Testis (tissue), 2 donors: ENCODE measurements around the gene SRBD1.

Experiments
- POLR2A ChIP-seq: fragments of 450-650 bp; IDR thresholded peaks from one replicate; pipeline ENCODE4 v1.6.1; 2017; ENCODE audit warnings: antibody characterized with exemption, mild to moderate bottlenecking, moderate library complexity
- TF ChIP-seq, protein P1 (sequence below), 3 experiments: fragments of 450-650 bp in 2 of 3; fragments of 200-600 bp in 1 of 3; sonication (generic) in 1 of 3; IDR thresholded peaks; one replicate each; pipeline ENCODE4 v1.5.1; 2016 to 2019; ENCODE audit warnings: antibody characterized with exemption in 3 of 3, mild to moderate bottlenecking in 2 of 3, moderate library complexity in 1 of 3

DNA sequence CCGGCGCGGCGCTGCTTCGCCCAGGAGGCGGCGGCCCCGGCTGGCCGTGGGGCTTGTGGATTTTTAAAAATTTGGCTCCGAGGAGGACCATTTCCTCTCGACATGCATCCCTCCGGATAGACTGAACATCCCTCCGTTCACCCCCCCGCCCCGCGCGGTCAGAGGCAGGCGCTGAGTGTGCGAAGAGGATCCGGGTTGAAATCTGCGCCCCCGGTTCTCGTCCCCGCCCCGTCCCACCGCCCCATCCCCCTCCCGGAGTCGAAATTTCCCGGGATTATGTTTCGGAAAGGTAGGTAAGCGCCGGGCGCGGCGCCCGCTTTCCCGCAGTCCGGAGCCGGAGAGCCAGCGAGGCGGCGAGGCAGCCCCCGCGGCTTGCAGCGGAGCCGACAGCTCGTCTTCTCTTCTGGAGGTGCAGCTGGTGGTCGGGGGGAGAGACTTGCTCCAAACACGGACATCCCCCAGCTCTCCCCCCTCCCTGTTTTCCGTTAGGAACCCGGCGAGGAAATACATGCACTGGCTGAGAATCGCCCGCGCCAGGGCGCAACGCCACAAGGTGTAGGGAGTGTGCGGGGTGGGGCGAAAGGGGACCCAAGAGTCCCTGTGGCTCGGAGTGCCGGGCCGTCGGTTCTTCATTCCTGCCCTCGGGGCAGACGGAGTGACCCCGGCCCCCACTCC is 40.5 kb upstream of the SRBD1 start, which contains the start of gene PRKCE:
- TF ChIP-seq POLR2A: no peak
- TF ChIP-seq, protein P1, sequence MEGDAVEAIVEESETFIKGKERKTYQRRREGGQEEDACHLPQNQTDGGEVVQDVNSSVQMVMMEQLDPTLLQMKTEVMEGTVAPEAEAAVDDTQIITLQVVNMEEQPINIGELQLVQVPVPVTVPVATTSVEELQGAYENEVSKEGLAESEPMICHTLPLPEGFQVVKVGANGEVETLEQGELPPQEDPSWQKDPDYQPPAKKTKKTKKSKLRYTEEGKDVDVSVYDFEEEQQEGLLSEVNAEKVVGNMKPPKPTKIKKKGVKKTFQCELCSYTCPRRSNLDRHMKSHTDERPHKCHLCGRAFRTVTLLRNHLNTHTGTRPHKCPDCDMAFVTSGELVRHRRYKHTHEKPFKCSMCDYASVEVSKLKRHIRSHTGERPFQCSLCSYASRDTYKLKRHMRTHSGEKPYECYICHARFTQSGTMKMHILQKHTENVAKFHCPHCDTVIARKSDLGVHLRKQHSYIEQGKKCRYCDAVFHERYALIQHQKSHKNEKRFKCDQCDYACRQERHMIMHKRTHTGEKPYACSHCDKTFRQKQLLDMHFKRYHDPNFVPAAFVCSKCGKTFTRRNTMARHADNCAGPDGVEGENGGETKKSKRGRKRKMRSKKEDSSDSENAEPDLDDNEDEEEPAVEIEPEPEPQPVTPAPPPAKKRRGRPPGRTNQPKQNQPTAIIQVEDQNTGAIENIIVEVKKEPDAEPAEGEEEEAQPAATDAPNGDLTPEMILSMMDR (IDR thresholded peaks at IDR 0.05): no peak
